ENCODE data around the gene RDX.
"Not testable (repeated sequence)": the region's sequence is repeated elsewhere in the genome, so short reads cannot be mapped to it uniquely, and the experiment has no call there.

Gene RDX

GRCh38 chr11:110249066-110249465 is 47.3 kb downstream of the RDX start:
- Histone ChIP-seq H3K9me3 (ENCODE audit: control insufficient read depth in 2 of 2, low read length in 2 of 2) (no peaks in the 10 kb centered on the region), H3K36me3 (ENCODE audit: control insufficient read depth in 2 of 2, insufficient read depth in 2 of 2, low read length in 2 of 2) (peaks cover 0 to 5% of the 10 kb centered on the region in 2 donors), H3K27me3 (ENCODE audit: control insufficient read depth in 2 of 2, insufficient read depth in 2 of 2, low read length in 2 of 2) (no peaks in the 10 kb centered on the region), H3K27ac (ENCODE audit: low read depth in 2 of 2, low read length in 2 of 2) (no peak overlapping the region), H3K4me3 (ENCODE audit: low read length in 2 of 2) (no peak overlapping the region), H3K9ac (ENCODE audit: low read depth in 1 of 2, low read length in 2 of 2) (no peak overlapping the region), H3K4me1 (ENCODE audit: control insufficient read depth in 2 of 2, insufficient read depth in 2 of 2, low read length in 2 of 2) (no peaks in the 10 kb centered on the region)

- no peak overlapping the region for H3K4me3 ChIP-seq (ENCODE audit: low read length in 2 of 2)
- H3K36me3 ChIP-seq (ENCODE audit: control insufficient read depth in 2 of 2, insufficient read depth in 2 of 2, low read length in 2 of 2) = no peaks in the 10 kb centered on the region
- no peaks in the 10 kb centered on the region for H3K9me3 ChIP-seq (ENCODE audit: control insufficient read depth in 2 of 2, low read length in 2 of 2)
- no peak overlapping the region for H3K27ac ChIP-seq (ENCODE audit: low read depth in 2 of 2, low read length in 2 of 2)
- no peaks in the 10 kb centered on the region for H3K27me3 ChIP-seq (ENCODE audit: control insufficient read depth in 2 of 2, insufficient read depth in 2 of 2, low read length in 2 of 2)
- no peaks in the 10 kb centered on the region for H3K4me1 ChIP-seq (ENCODE audit: control insufficient read depth in 2 of 2, insufficient read depth in 2 of 2, low read length in 2 of 2)
- H3K9ac ChIP-seq (ENCODE audit: low read depth in 1 of 2, low read length in 2 of 2) = no peak overlapping the region
Measured at GRCh38 chr11:110243791-110244190, 52.6 kb downstream of the RDX start.

GRCh38 chr11:110242746-110243145 is 53.7 kb downstream of the RDX start:
- Histone ChIP-seq H3K9ac (ENCODE audit: low read depth in 1 of 2, low read length in 2 of 2) (no peak overlapping the region), H3K4me1 (ENCODE audit: control insufficient read depth in 2 of 2, insufficient read depth in 2 of 2, low read length in 2 of 2) (no peaks in the 10 kb centered on the region), H3K4me3 (ENCODE audit: low read length in 2 of 2) (no peak overlapping the region)

GRCh38 chr11:110242188-110242587 is 54.2 kb downstream of the RDX start:
- Histone ChIP-seq H3K4me3 (ENCODE audit: low read length in 2 of 2) (no peak overlapping the region), H3K9ac (ENCODE audit: low read depth in 1 of 2, low read length in 2 of 2) (no peak overlapping the region), H3K27ac (ENCODE audit: low read depth in 2 of 2, low read length in 2 of 2) (no peak overlapping the region), H3K4me1 (ENCODE audit: control insufficient read depth in 2 of 2, insufficient read depth in 2 of 2, low read length in 2 of 2) (no peaks in the 10 kb centered on the region), H3K27me3 (ENCODE audit: control insufficient read depth in 2 of 2, insufficient read depth in 2 of 2, low read length in 2 of 2) (no peaks in the 10 kb centered on the region), H3K9me3 (ENCODE audit: control insufficient read depth in 2 of 2, low read length in 2 of 2) (no peaks in the 10 kb centered on the region), H3K36me3 (ENCODE audit: control insufficient read depth in 2 of 2, insufficient read depth in 2 of 2, low read length in 2 of 2) (no peaks in the 10 kb centered on the region)

More at GRCh38 chr11:110242746-110243145, 53.7 kb downstream of the RDX start:
- no peaks in the 10 kb centered on the region for H3K36me3 ChIP-seq (ENCODE audit: control insufficient read depth in 2 of 2, insufficient read depth in 2 of 2, low read length in 2 of 2)
- no peaks in the 10 kb centered on the region for H3K9me3 ChIP-seq (ENCODE audit: control insufficient read depth in 2 of 2, low read length in 2 of 2)
- no peaks in the 10 kb centered on the region for H3K27me3 ChIP-seq (ENCODE audit: control insufficient read depth in 2 of 2, insufficient read depth in 2 of 2, low read length in 2 of 2)
- no peak overlapping the region for H3K27ac ChIP-seq (ENCODE audit: low read depth in 2 of 2, low read length in 2 of 2)

- no peaks in the 10 kb centered on the region for H3K27me3 ChIP-seq (ENCODE audit: control insufficient read depth in 2 of 2, insufficient read depth in 2 of 2, low read length in 2 of 2)
- H3K4me3 ChIP-seq (ENCODE audit: low read length in 2 of 2) = no peak overlapping the region
- no peaks in the 10 kb centered on the region for H3K9me3 ChIP-seq (ENCODE audit: control insufficient read depth in 2 of 2, low read length in 2 of 2)
- H3K9ac ChIP-seq (ENCODE audit: low read depth in 1 of 2, low read length in 2 of 2) = no peak overlapping the region
- no peak overlapping the region for H3K27ac ChIP-seq (ENCODE audit: low read depth in 2 of 2, low read length in 2 of 2)
- no peaks in the 10 kb centered on the region for H3K4me1 ChIP-seq (ENCODE audit: control insufficient read depth in 2 of 2, insufficient read depth in 2 of 2, low read length in 2 of 2)
- peaks cover 0 to 9% of the 10 kb centered on the region in 2 donors for H3K36me3 ChIP-seq (ENCODE audit: control insufficient read depth in 2 of 2, insufficient read depth in 2 of 2, low read length in 2 of 2)
Measured at GRCh38 chr11:110235966-110236365, 60.4 kb downstream of the RDX start.

GRCh38 chr11:110230377-110230776 is 66.0 kb downstream of the RDX start:
- Histone ChIP-seq H3K9me3 (ENCODE audit: control insufficient read depth in 2 of 2, low read length in 2 of 2) (no peaks in the 10 kb centered on the region), H3K4me3 (ENCODE audit: low read length in 2 of 2) (no peak overlapping the region), H3K36me3 (ENCODE audit: control insufficient read depth in 2 of 2, insufficient read depth in 2 of 2, low read length in 2 of 2) (peaks cover 0 to 9% of the 10 kb centered on the region in 2 donors)

GRCh38 chr11:110219006-110219785 is 77.2 kb downstream of the RDX start:
- no peaks in the 10 kb centered on the region for H3K4me1 ChIP-seq (ENCODE audit: control insufficient read depth in 2 of 2, insufficient read depth in 2 of 2, low read length in 2 of 2)
- H3K4me3 ChIP-seq (ENCODE audit: low read length in 2 of 2) = no peak overlapping the region
- no peaks in the 10 kb centered on the region for H3K9me3 ChIP-seq (ENCODE audit: control insufficient read depth in 2 of 2, low read length in 2 of 2)
- no peak overlapping the region for H3K9ac ChIP-seq (ENCODE audit: low read depth in 1 of 2, low read length in 2 of 2)
- H3K27ac ChIP-seq (ENCODE audit: low read depth in 2 of 2, low read length in 2 of 2) = no peak overlapping the region
- H3K27me3 ChIP-seq (ENCODE audit: control insufficient read depth in 2 of 2, insufficient read depth in 2 of 2, low read length in 2 of 2) = no peaks in the 10 kb centered on the region
- H3K36me3 ChIP-seq (ENCODE audit: control insufficient read depth in 2 of 2, insufficient read depth in 2 of 2, low read length in 2 of 2) = no peaks in the 10 kb centered on the region

More at GRCh38 chr11:110230377-110230776, 66.0 kb downstream of the RDX start:
- Histone ChIP-seq H3K9ac (ENCODE audit: low read depth in 1 of 2, low read length in 2 of 2) (no peak overlapping the region), H3K27ac (ENCODE audit: low read depth in 2 of 2, low read length in 2 of 2) (no peak overlapping the region), H3K4me1 (ENCODE audit: control insufficient read depth in 2 of 2, insufficient read depth in 2 of 2, low read length in 2 of 2) (no peaks in the 10 kb centered on the region), H3K27me3 (ENCODE audit: control insufficient read depth in 2 of 2, insufficient read depth in 2 of 2, low read length in 2 of 2) (no peaks in the 10 kb centered on the region)

- no peaks in the 10 kb centered on the region for H3K9me3 ChIP-seq (ENCODE audit: control insufficient read depth in 2 of 2, low read length in 2 of 2)
- H3K27me3 ChIP-seq (ENCODE audit: control insufficient read depth in 2 of 2, insufficient read depth in 2 of 2, low read length in 2 of 2) = no peaks in the 10 kb centered on the region
- H3K27ac ChIP-seq (ENCODE audit: low read depth in 2 of 2, low read length in 2 of 2) = no peak overlapping the region
- H3K4me1 ChIP-seq (ENCODE audit: control insufficient read depth in 2 of 2, insufficient read depth in 2 of 2, low read length in 2 of 2) = no peaks in the 10 kb centered on the region
- H3K4me3 ChIP-seq (ENCODE audit: low read length in 2 of 2) = no peak overlapping the region
- H3K9ac ChIP-seq (ENCODE audit: low read depth in 1 of 2, low read length in 2 of 2) = no peak overlapping the region
- H3K36me3 ChIP-seq (ENCODE audit: control insufficient read depth in 2 of 2, insufficient read depth in 2 of 2, low read length in 2 of 2) = no peaks in the 10 kb centered on the region
Measured at GRCh38 chr11:110217936-110218335, 78.5 kb downstream of the RDX start.

GRCh38 chr11:110217223-110217877 is 79.1 kb downstream of the RDX start:
- Histone ChIP-seq H3K36me3 (ENCODE audit: control insufficient read depth in 2 of 2, insufficient read depth in 2 of 2, low read length in 2 of 2) (no peaks in the 10 kb centered on the region), H3K27me3 (ENCODE audit: control insufficient read depth in 2 of 2, insufficient read depth in 2 of 2, low read length in 2 of 2) (no peaks in the 10 kb centered on the region), H3K27ac (ENCODE audit: low read depth in 2 of 2, low read length in 2 of 2) (no peak overlapping the region), H3K4me1 (ENCODE audit: control insufficient read depth in 2 of 2, insufficient read depth in 2 of 2, low read length in 2 of 2) (no peaks in the 10 kb centered on the region), H3K9ac (ENCODE audit: low read depth in 1 of 2, low read length in 2 of 2) (no peak overlapping the region), H3K4me3 (ENCODE audit: low read length in 2 of 2) (no peak overlapping the region), H3K9me3 (ENCODE audit: control insufficient read depth in 2 of 2, low read length in 2 of 2) (no peaks in the 10 kb centered on the region)

- not testable (repeated sequence) for H3K4me1 ChIP-seq (ENCODE audit: control insufficient read depth in 2 of 2, insufficient read depth in 2 of 2, low read length in 2 of 2); H3K4me3 ChIP-seq (ENCODE audit: low read length in 2 of 2); H3K27me3 ChIP-seq (ENCODE audit: control insufficient read depth in 2 of 2, insufficient read depth in 2 of 2, low read length in 2 of 2); H3K9ac ChIP-seq (ENCODE audit: low read depth in 1 of 2, low read length in 2 of 2); H3K27ac ChIP-seq (ENCODE audit: low read depth in 2 of 2, low read length in 2 of 2); H3K9me3 ChIP-seq (ENCODE audit: control insufficient read depth in 2 of 2, low read length in 2 of 2); H3K36me3 ChIP-seq (ENCODE audit: control insufficient read depth in 2 of 2, insufficient read depth in 2 of 2, low read length in 2 of 2)
Measured at GRCh38 chr11:110209313-110209694, 87.1 kb downstream of the RDX start.

All from mucosa of rectum (tissue), 2 donors.